KMS-11 (cell line): ENCODE measurements around the gene CD1D.

Source experiments
- H2AFZ ChIP-seq: fragments of 200-600 bp; sonication (generic); 2 replicates; pipeline ENCODE4 v1.6.1; 2016; ENCODE audit warnings: antibody characterized with exemption, mixed run types, low read depth
- H3K27ac ChIP-seq: fragments of 200-600 bp; sonication (generic); 2 replicates; pipeline ENCODE4 v1.6.1; 2016; ENCODE audit warnings: mild to moderate bottlenecking, mixed run types
- H3K27me3 ChIP-seq: fragments of 200-600 bp; sonication (generic); 2 replicates; pipeline ENCODE4 v1.6.1; 2017; ENCODE audit warnings: mild to moderate bottlenecking, low read depth, mixed run types, moderate library complexity; ENCODE audit not compliant: insufficient read depth
- H3K36me3 ChIP-seq: fragments of 200-600 bp; sonication (generic); 2 replicates; pipeline ENCODE4 v1.6.1; 2017; ENCODE audit warnings: mild to moderate bottlenecking, mixed run types; ENCODE audit not compliant: insufficient read depth
- H3K4me1 ChIP-seq: fragments of 200-600 bp; sonication (generic); 2 replicates; pipeline ENCODE4 v1.6.1; 2016; ENCODE audit warnings: mild to moderate bottlenecking, low read depth, mixed run types; ENCODE audit not compliant: poor library complexity, severe bottlenecking
- H3K4me2 ChIP-seq: fragments of 200-600 bp; sonication (generic); 2 replicates; pipeline ENCODE4 v1.7.0; 2016; ENCODE audit warnings: mild to moderate bottlenecking, mixed run types
- H3K4me3 ChIP-seq: fragments of 200-600 bp; sonication (generic); IDR thresholded peaks from 2 replicates; pipeline ENCODE4 v1.6.1; 2017; ENCODE audit warnings: low read depth, low read length, mixed read lengths; ENCODE audit not compliant: insufficient read depth
- H3K79me2 ChIP-seq: fragments of 200-600 bp; sonication (generic); 2 replicates; pipeline ENCODE4 v1.6.1; 2016; ENCODE audit warnings: low read depth, mixed run types; ENCODE audit not compliant: insufficient read depth
- H3K9ac ChIP-seq: fragments of 200-600 bp; sonication (generic); 2 replicates; pipeline ENCODE4 v1.6.1; 2016; ENCODE audit warnings: mild to moderate bottlenecking, mixed run types
- H4K20me1 ChIP-seq: fragments of 200-600 bp; sonication (generic); 2 replicates; pipeline ENCODE4 v1.6.1; 2016; ENCODE audit warnings: mild to moderate bottlenecking, mixed run types; ENCODE audit not compliant: insufficient read depth
- CTCF ChIP-seq: fragments of 200-600 bp; sonication (generic); conservative IDR thresholded peaks from 2 replicates; pipeline ENCODE4 v1.6.1; 2017; ENCODE audit warnings: low read depth, mild to moderate bottlenecking, antibody characterized with exemption, low read length, moderate library complexity, mixed read lengths

CD1D gene

GRCh38 chr1:158227904-158228623 lies 47.4 kb downstream of the CD1D start:
- no peak overlapping the region for H3K4me2 ChIP-seq

More at GRCh38 chr1:158227904-158228623, 47.4 kb downstream of the CD1D start:
- H3K4me3 ChIP-seq, result no peak overlapping the region
- H3K27me3 ChIP-seq, result no peaks in the 10 kb centered on the region
- no peak for TF ChIP-seq CTCF
- no peaks in the 10 kb centered on the region for H3K4me1 ChIP-seq
- H4K20me1 ChIP-seq, result no peaks in the 10 kb centered on the region
- no peaks in the 10 kb centered on the region for H3K36me3 ChIP-seq
- H3K79me2 ChIP-seq, result no peaks in the 10 kb centered on the region
- H3K9ac ChIP-seq, result no peak overlapping the region
- no peak overlapping the region for H2AFZ ChIP-seq
- H3K27ac ChIP-seq, result no peak overlapping the region
